Muscle of arm (tissue), 12 donors: Measurements from ENCODE around the gene RBMS3. TPM values are rescaled to one million over a fixed set of nuclear protein-coding genes. Genes with fewer than 3 reads are reported as not detected.
A peak's percentile ranks its signal among the peaks of the same experiment; 100 is the strongest.
"Not testable (repeated sequence)": the region's sequence is repeated elsewhere in the genome, so short reads cannot be mapped to it uniquely, and the experiment has no call there.

Experiments
- DNase-seq: peaks from one replicate; pipeline ENCODE4 v3.0.0-alpha.2; 2013
- polyA plus RNA-seq, 12 donors: library from polyadenylated mRNA; unstranded; fragments of 120-200 nt; gene quantifications; one replicate each; pipeline ENCODE4 v1.2.1, GENCODE V29; 2013; ENCODE audit not compliant: insufficient read length in 12 of 12

RBMS3 gene
- polyA plus RNA-seq, 12 donors: 27.1 to 56.7 (median 31.2) TPM; not detected in 1

DNA sequence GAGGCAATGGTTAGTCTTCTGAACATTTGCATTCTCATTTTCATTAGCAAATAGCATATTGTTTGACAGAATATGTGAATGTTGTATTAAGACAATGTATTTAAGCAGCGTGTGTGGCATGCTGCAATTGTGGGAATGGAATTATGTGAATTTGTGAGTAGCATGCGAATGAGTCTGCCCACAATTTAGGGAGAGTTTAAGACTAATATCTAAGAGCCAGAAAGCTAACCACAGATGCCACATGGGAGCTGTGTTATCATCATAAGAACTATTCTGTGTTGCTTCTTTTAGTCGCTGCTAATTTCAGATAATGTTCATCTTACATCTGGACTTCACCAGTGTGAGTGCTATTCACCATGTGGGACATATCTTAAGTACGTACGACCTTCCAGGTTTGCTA lies 494.5 kb downstream of the RBMS3 start:
- DNase-seq: no peak

DNA sequence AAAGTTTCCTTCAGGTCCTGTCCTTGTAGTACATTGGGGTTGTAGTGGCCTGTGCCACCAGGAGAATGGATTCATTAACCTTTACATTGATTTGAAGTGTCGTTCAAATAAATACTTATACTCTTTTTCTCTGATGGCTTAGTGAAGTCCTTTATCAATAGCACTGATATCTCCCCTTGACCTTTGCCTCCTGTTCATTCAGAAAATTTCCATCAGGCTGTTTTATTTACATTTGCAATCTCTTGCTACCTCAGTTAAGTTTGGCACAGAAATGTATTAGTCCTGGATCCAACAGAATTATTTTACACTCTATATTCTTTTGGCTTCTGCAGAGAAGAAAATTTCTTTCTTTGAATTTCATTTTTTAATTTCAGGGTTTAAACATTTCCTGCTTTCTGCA lies 497.0 kb downstream of the RBMS3 start:
- DNase-seq: no peak

DNA sequence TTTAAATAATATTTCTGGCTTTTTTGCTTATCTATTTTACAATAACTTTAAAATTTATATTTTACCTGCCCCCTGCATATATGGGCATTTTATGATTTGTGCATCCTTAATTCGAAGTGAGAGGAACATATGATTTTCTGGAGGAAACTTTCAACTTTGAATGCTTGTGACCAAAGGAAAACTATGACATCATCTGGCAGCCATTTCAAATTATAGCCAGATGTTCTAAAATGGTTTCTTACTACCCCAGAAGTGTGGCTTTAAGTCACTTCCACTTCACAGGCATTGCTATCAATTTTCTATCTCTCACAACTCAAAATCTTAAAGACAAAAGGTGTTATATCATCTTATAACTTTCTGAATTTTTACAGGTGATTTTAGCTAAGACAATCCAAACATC lies 508.8 kb downstream of the RBMS3 start:
- DNase-seq: peak; percentile 54

DNA sequence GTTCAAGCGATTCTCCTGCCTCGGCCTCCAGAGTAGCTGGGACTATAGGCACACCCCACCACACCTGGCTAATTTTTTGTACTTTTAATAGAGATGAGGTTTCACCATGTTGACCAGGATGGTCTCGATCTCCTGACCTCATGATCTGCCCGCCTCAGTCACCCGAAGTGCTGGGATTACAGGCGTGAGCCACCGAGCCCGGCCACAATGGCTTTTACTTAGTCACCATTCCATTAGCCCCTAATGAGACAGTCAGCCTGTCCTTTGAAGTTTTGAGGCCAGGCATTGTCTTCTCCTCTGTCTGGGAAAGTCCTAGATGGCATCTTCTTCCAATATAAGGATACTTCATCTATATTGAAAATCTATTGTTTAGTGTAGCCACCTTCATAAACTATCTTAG lies 515.9 kb downstream of the RBMS3 start:
- DNase-seq: no peak

DNA sequence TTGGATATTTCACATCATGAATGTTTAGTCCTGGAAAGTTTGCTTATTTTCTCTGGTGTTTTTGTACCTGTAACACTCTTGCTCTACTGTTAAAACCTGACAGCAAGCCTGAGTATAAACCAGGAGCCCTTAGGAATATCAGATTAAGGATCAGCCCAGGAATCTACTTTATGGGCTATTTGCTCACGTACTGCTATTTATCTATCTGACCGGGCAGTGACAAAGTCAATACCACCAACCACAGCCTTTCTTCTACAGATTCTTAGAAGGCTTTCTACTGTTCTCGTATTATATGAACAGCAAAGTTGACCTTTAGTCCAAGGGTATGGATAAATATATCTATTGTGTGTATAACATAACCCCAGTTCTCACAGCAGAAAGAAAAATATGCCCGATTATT lies 521.2 kb downstream of the RBMS3 start:
- no peak for DNase-seq

DNA sequence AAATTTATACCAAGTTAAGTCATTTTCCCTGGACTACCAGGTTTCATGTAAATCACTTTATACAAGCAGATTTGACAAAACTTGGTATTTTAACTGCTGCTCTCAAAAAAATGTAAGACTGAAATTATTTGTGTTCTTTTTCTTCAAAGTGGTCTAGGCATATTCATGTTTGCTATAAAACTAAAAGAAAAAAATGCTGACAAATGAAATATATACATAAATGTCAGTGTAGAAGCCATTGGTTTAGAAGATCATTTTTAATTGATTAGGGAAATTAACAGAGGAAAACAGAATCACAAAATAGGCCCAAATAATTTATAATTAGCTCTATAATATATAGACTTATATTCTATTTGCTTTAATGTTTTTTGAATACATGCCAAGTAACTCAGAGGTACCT lies 523.2 kb downstream of the RBMS3 start:
- no peak for DNase-seq

DNA sequence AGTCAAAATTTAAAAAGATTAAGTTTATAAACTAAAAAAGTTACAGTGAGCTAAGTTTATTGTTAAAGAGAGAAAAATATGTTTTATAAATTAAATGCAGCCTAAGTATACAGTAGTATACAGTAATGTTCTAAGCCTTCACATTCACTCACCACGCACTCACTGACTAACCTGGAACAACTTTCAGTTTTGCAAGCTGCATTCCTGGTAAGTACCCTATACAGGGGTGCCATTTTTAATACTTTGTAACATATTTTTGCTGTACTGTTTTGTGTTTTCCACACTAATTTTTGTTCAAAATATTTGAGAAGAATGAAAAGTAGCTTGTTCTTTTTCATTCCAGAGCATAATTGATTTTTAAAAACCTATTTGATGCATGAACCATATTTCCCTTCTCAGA lies 524.9 kb downstream of the RBMS3 start:
- DNase-seq: no peak

DNA sequence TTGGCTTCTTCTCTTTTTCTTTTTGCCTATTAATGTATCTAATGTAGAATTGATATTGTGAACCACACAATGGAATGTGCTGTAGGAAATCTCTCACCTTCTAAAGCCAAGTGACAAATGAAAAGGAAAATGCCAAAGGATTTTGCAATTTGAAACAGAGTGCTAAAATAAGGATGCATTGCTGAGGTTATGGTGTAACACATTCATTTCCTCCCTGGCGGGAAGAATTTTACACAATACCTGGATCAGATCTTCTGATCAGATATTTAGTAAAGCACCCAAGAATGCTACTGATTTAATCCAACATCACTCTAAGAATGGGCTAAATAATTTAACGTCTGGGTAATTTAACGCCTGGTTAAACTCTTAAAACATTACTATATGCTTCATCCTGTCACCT lies 527.5 kb downstream of the RBMS3 start:
- not testable (repeated sequence) for DNase-seq

DNA sequence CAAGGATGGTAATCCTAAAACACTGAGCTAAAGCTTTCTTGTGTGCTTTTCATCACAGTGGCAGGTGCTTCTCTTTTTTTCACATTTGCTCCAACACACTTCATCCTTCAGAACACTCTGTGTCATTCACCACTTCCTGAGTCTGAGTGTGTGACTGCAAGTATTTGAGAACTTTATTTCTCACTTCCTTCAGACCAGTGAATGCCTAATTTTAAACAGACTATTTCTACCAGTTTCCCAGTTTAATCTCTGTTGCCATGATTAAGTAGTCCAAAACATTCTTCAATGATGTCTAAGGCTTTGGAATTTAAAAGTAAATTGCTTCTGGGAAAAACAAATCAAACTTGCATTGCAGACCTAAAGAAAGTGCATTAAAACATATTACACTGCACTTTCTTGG lies 541.2 kb downstream of the RBMS3 start:
- DNase-seq: no peak

DNA sequence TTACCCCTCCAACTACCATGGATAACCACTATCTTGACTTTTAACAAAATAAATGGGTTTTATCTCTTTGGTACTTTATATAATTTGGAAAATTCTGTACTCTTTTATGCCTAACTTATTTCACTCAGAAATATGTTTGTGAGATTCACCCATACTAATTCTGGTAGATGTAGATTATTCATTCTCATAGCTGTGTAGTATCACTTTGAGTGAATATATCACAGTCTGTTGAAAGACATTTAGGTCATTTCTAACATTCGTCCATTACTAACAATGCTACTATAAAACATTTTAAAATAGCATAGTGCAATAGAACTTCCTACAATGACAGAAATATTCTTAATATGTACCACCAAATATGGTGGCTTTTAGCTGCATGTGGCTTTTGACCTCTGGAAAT lies 542.4 kb downstream of the RBMS3 start:
- no peak for DNase-seq

DNA sequence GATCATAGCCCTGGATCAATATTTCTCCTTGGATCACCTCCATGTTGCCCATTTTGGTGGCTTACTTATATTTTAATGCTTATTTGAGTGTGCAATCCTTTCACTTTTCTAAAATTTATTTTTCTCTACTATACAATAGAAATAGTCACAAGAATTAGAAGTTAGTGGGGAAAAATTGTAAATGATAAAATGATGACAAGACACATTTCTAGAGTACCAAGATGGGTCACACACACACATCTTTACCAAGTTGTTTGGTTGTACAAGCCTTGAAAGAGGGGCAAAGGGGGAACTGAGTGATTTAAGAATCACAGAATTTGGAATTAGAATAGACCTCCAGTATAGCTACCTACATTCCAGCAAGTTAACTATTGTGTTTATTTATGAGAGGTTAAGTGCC lies 545.8 kb downstream of the RBMS3 start:
- DNase-seq: no peak

DNA sequence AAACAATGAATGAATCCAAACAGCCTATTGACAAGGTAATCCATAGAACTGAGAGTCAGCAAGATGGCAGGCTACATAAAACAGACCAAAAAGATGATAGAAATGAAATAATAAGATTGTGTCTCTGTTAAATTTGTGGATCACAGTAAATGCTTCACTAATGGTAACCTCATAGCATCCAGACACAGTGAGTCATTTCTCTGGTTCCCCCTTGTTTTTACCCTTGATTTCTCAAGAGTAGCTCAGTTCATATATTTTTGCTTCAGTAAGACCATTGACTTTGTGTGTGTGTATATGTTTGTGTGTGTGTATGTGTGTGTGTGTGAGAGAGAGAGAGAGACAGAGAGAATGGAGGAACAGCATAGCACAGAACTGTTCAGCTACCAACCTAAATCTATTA lies 546.9 kb downstream of the RBMS3 start:
- no peak for DNase-seq

DNA sequence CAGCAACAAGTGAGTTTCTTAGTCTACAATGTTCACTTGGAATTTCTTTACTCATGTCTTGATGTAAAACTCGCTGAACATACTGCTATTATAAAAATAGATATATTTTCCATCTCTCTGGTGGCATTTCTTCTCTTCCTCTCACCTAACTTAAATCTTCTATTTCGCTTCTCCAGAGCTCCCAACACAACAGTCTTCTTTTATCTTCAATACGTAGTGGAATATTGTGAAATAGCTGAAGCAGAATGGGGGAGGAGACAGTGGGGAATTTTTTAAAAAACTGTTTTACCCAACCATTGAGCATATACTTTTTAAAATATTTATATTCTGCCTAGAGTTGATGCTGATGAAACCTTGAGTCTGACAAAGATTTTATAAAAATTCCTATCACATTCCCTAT lies 548.5 kb downstream of the RBMS3 start:
- no peak for DNase-seq

DNA sequence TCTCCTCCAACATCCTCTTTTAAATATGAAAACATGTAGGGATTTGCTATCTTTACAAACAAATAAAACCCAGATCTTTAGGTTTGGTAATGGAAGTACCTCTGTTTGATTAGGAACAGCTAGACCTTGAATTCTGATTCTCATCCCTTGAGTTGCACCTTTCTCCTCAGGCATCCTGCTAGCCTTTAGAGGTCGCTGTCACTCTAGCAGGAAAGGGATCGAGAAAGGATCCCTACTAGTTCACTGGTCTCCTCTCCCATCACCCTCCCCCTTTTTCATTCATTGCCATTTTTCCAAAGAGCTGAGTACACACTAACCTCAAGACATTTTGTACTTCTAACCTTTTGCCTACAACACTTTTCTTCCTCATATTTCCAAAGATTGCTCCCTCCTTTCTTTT lies 569.8 kb downstream of the RBMS3 start:
- DNase-seq: no peak

DNA sequence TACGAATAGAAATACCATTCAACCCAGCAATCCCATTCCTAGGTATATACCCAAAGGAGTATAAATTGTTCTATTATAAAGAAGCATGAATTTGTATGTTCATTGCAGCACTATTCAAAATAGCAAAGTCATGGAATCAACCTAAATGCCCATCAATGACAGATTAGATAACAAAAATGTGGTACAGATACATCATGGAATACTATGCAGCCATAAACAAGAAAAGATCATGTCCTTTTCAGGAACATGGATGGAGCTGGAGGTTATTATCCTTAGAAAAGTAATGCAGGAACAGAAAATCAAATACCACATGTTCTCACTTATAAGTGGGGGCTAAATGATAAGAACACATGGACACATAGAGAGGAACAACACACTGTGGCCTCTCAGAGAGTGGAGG lies 571.9 kb downstream of the RBMS3 start:
- DNase-seq: no peak

DNA sequence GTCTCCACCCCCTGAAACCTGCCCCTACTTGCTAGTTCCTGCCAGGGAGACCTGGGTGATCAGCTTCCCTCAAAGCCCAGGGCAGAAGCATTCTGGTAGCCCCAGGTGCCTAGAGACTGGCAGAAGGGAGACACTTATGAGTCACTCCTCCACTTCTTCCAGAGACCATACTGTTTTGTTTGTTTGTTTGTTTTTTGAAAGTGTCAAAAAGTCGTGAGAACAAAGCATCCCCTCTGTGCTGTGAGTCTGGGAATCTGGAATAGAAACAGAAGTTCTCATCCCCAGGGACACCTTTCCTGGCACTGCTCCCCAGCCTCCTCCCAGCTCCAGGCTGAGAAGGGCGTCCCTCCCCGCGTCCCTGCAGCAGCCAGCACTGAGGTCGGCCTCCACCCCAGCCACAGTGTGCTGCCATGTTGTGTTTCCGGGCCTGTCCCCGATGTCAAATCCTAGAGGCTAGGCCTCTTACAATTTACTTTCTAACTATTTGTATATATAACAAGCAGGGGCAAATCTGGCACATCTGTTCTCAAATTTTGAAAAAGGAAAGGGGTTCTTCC lies 573.0 kb downstream of the RBMS3 start:
- DNase-seq: no peak

DNA sequence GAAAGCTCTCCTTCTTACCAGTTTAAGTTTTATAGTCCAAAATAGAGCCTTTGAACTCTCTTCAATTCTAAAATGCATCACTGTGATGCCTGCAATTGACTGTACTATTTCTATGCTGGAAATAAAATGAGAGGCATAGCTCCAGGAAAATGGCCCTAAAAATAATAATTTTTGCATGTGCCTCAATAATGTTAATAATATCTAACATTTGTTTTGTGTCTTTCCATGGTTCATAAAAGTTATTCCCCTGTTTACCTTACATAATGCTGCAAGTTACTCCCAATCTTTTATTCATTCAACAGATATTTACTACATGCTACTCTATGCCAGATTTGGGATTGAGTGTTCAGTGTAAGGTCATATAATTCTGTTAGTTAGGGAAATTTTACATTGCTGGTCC lies 574.0 kb downstream of the RBMS3 start:
- peak; percentile 43 for DNase-seq

DNA sequence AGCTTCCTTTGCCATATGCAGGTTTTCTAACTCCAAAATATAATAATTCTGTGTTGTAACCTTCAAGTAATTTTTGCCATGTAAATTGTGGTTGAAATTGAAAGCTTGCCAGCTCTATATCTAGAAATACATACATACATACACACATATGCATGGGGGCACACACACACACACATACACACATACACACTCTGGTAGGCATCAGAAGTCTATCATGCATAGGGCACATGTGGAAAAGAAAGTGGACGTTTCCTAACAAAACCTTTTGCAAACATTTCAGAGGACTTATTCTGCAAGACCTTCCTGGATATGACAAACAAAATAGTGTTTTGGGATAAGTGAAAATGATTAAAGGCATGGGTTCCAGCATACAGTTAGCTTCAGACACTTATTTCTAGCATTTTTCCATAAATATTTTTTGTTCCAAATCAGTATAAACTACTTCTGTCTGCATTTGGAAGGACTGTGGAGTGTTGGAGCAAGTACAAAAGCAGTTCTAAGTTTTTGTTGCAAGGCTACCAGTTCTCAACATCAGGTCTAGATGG lies 578.9 kb downstream of the RBMS3 start:
- DNase-seq: no peak

DNA sequence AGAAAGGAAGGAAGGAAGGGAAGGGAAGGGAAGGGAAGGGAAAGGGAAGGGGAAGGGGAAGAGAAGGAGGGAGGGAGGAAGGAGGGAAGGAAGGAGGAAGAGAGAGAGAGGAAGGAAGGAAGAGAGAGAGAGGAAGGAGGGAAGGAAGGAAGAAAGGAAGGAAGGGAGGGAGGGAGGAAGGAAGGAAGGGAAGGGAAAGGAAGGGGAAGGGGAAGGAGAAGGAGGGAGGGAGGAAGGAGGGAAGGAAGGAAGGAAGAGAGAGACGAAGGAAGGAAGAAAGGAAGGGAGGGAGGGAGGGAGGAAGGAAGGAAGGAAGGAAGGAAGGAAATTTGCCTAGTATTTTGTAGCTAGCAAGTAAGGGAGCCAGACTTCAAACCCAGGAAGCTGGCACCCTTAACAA lies 583.9 kb downstream of the RBMS3 start:
- no peak for DNase-seq

DNA sequence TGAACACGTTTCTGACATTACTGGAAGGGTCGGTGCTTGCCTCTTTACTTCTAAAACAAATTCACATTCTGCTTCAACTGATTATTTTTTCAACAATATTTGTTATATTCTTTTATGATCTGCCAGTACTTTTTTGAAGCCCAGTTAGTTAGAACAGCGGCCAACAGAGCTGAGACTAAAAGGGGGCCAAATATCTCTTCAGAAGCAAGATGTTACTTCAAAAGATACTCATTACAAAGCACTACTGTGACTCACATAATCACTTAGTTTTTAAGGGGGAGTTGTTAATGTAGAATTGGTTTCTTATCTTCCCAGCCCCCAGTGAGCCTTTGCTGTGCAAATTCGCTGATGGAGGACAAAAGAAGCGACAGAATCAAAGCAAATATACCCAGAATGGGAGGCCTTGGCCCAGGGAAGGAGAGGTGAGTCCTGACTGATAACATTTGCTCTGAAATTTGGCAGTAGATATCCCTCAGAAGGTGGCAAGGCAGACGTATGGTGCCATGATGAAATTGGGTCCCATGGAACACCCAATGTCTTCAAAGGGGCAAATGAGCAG lies 587.8 kb downstream of the RBMS3 start:
- no peak for DNase-seq

DNA sequence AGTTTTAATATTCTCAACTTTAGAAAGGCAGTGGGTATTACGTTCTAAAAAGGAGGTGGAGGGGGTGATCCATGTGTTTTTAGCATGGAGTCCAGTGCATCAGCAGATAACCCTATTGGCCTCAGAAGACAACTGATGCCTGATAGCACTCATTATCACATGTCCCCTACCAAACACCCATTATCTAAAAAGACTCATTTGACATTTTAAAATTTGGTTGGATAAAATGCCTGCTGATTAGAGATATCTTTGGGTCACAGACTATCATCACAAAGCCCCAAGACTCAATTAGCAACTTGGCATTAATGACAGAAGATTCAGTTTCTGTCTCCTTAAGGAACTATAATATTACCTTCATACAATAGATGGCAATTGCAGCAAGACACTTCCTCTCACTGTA lies 589.3 kb downstream of the RBMS3 start:
- DNase-seq: no peak

DNA sequence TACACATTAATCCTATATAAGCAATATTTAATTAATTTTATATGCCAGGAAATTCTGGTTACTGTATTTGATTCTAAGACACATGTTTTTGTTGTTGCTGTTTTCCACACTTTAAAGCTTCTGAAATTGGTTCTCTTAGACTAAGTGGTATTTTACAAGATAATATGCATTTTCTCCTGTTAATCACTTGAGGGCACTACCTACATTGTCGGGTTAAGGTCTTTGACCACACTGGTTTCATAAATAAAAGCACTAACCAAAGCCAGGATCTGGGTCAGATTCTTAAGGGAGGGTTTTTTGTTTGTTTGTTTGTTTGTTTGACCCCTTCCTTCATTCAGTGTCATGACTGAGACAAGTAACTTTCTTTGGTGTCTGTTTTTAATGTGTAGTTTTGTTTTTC lies 590.2 kb downstream of the RBMS3 start:
- no peak for DNase-seq

DNA sequence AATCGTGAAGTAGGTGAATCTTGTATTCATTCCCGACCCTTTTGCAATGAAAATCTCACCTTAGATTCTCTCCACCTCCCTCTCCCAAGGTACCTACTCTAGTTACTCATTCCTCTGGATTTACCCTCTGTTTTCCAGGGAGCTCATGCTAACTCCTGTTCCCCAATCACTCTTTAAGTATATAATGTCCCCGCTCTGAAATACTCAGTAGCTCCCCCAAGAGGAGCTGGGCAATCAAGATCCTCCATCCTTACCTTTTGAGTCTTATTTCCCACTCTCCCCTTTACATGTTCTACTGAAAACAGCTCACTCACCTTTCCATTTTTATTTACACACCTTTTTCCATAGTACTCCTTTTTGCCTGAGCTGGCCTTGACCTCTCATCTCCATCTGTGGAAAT lies 599.9 kb downstream of the RBMS3 start:
- DNase-seq: no peak

DNA sequence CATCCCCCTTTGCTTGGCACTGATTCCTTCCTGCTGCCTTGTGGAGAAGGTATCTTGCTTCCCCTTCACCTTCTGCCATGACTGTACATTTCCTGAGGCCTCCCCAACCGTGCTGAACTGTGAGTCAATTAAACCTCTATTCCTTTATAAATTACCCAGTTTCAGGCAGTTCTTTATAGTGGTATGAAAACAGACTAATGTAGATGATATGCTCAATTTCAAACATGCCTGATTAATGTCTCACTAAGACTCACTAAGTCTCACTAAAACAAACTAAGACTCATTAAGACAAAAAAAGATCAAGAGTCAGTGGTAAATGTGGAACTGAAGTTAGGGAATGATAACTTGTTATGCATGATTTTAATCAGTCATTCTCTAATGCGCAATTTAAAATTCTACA lies 606.6 kb downstream of the RBMS3 start:
- DNase-seq: no peak
